A673 (cell line): ENCODE measurements around the gene RPTOR. TPM values are rescaled to one million over a fixed set of nuclear protein-coding genes. Genes with fewer than 3 reads are reported as not detected.

ENCODE experiments used
- BruUV-seq: library from RNA; stranded (reverse); fragments of 400-500 nt; replicated peaks from 2 replicates; lab custom pipeline; 2021; lab: Mats Ljungman, UMichigan
- CTCF ChIA-PET: fragments of 300-600 bp; sonication (Branson Sonifier 250); formaldehyde crosslinking; loops from one replicate; lab custom pipeline; 2022; ENCODE audit warnings: antibody characterized with exemption; lab: Charles Lee
- POLR2A ChIA-PET: fragments of 300-600 bp; sonication (Branson Sonifier 250); formaldehyde crosslinking; loops from one replicate; lab custom pipeline; 2022; ENCODE audit warnings: antibody characterized with exemption; ENCODE audit not compliant: low non-redundant PET; lab: Charles Lee
- DNase-seq: peaks from one replicate; pipeline ENCODE4 v3.0.0-alpha.2; 2015; ENCODE audit warnings: low spot score
- H3K27ac ChIP-seq: fragments of 200-600 bp; sonication (generic); 2 replicates; pipeline ENCODE4 v1.5.1; 2016; ENCODE audit warnings: mixed run types, low read depth, mild to moderate bottlenecking, mixed read lengths, antibody characterized with exemption, low read length; ENCODE audit not compliant: poor library complexity, severe bottlenecking
- H3K27me3 ChIP-seq: fragments of 200-600 bp; sonication (generic); replicated peaks from 2 replicates; pipeline ENCODE4 v1.6.1; 2017; ENCODE audit warnings: mixed run types, low read depth, mild to moderate bottlenecking, mixed read lengths, antibody characterized with exemption, low read length; ENCODE audit not compliant: insufficient read depth, poor library complexity
- H3K36me3 ChIP-seq: fragments of 200-600 bp; sonication (generic); 2 replicates; pipeline ENCODE4 v1.6.1; 2016; ENCODE audit warnings: mixed run types, mild to moderate bottlenecking, mixed read lengths, antibody characterized with exemption, low read length; ENCODE audit not compliant: insufficient read depth, poor library complexity, severe bottlenecking
- H3K4me1 ChIP-seq: fragments of 200-600 bp; sonication (generic); 2 replicates; pipeline ENCODE4 v1.6.1; 2017; ENCODE audit warnings: mixed run types, mild to moderate bottlenecking, mixed read lengths, antibody characterized with exemption, low read length; ENCODE audit not compliant: insufficient read depth, poor library complexity, severe bottlenecking
- H3K4me3 ChIP-seq: fragments of 200-600 bp; sonication (generic); 2 replicates; pipeline ENCODE4 v1.5.1; 2016; ENCODE audit warnings: low read depth, mixed run types, mild to moderate bottlenecking, mixed read lengths, low read length; ENCODE audit not compliant: poor library complexity, severe bottlenecking
- H3K9me3 ChIP-seq: fragments of 200-600 bp; sonication (generic); 2 replicates; pipeline ENCODE4 v1.6.1; 2016; ENCODE audit warnings: mixed run types, low read depth, mild to moderate bottlenecking, mixed read lengths, antibody characterized with exemption, low read length; ENCODE audit not compliant: poor library complexity, severe bottlenecking
- CTCF ChIP-seq: fragments of 300-800, 200-600 bp; sonication (generic); conservative IDR thresholded peaks from 2 replicates; pipeline ENCODE4 v1.5.1; 2017; ENCODE audit warnings: low read depth, mild to moderate bottlenecking, antibody characterized with exemption, low read length, moderate library complexity, mixed read lengths
- EZH2 ChIP-seq: fragments of 200-600 bp; sonication (generic); IDR thresholded peaks from 2 replicates; pipeline ENCODE4 v1.6.1; 2017; ENCODE audit warnings: borderline replicate concordance, low read depth, mild to moderate bottlenecking, mixed read lengths, antibody characterized with exemption, low read length; ENCODE audit not compliant: poor library complexity, severe bottlenecking
- intact Hi-C: fragments of 100-400 bp; cut with micrococcal nuclease; formaldehyde crosslinking; loops from one replicate; pipeline ENCODE4 v1.10.0; 2022; ENCODE audit not compliant: unreplicated experiment
- total RNA-seq: library from RNA; stranded (reverse); gene quantifications from 2 replicates; pipeline ENCODE4 v1.2.3, GENCODE V29; 2021

RPTOR gene
- total RNA-seq, 1 experiment from 2014 or later: 55.2 TPM

- Histone ChIP-seq H3K27ac (no peak overlapping the region), H3K27me3 (no peaks in the 10 kb centered on the region), H3K36me3 (no peaks in the 10 kb centered on the region), H3K9me3 (no peaks in the 10 kb centered on the region), H3K4me3 (no peak overlapping the region), H3K4me1 (peaks cover 28% of the 10 kb centered on the region)
- intact Hi-C loops: no loop called here
- no TSS peak for BruUV-seq
- peak; percentile 85 for DNase-seq
- ChIA-PET CTCF (no interaction called here), POLR2A (no interaction called here)
- TF ChIP-seq CTCF: no peak
- TF ChIP-seq EZH2: no peak
Measured at GRCh38 chr17:80777274-80777673, 232.6 kb downstream of the RPTOR start.

- DNase-seq: no peak
- CTCF ChIA-PET: no interaction called here
- Histone ChIP-seq H3K27ac (no peak overlapping the region), H3K36me3 (no peaks in the 10 kb centered on the region), H3K4me3 (no peak overlapping the region), H3K9me3 (no peaks in the 10 kb centered on the region), H3K27me3 (no peaks in the 10 kb centered on the region), H3K4me1 (peaks cover 28% of the 10 kb centered on the region)
- TF ChIP-seq EZH2: no peak
- TF ChIP-seq CTCF: no peak
- intact Hi-C loops: no loop called here
- BruUV-seq: no TSS peak
- POLR2A ChIA-PET: no interaction called here
Measured at GRCh38 chr17:80778716-80779115, 234.1 kb downstream of the RPTOR start.

- Histone ChIP-seq H3K36me3 (no peaks in the 10 kb centered on the region), H3K9me3 (no peaks in the 10 kb centered on the region), H3K27ac (no peak overlapping the region), H3K4me1 (peaks cover 28% of the 10 kb centered on the region), H3K27me3 (no peaks in the 10 kb centered on the region), H3K4me3 (no peak overlapping the region)
- no peak for DNase-seq
- no TSS peak for BruUV-seq
- TF ChIP-seq CTCF: no peak
- TF ChIP-seq EZH2: no peak
- CTCF ChIA-PET: no interaction called here
- intact Hi-C loops: no loop called here
- POLR2A ChIA-PET: no interaction called here
Measured at GRCh38 chr17:80779336-80779735, 234.7 kb downstream of the RPTOR start.
